Thoracic aorta (tissue), 2 donors: Measurements from ENCODE around the gene GRAMD4. TPM values are rescaled to one million over a fixed set of nuclear protein-coding genes. Genes with fewer than 3 reads are reported as not detected.

Experiments
- ATAC-seq: fragments of 150-250 bp; one replicate; pipeline ENCODE4 v1.8.0; 2017; ENCODE audit warnings: low read depth; ENCODE audit not compliant: insufficient number of reproducible peaks, low FRiP score
- DNase-seq: peaks from one replicate; pipeline ENCODE4 v3.0.0-alpha.2; 2020; ENCODE audit warnings: low spot score
- H3K27ac ChIP-seq, 2 donors: fragments of 200-600 bp; sonication (generic); 1 replicate in 1 of 2; 2 replicates in 1 of 2; pipeline ENCODE4 v1.5.1; 2016; ENCODE audit warnings: mild to moderate bottlenecking in 2 of 2, moderate library complexity in 2 of 2
- H3K27me3 ChIP-seq: fragments of 200-600 bp; sonication (generic); replicated peaks from 2 replicates; pipeline ENCODE4 v1.6.0; 2016; ENCODE audit warnings: mild to moderate bottlenecking; ENCODE audit not compliant: insufficient read depth
- H3K36me3 ChIP-seq: fragments of 200-600 bp; sonication (generic); one replicate; pipeline ENCODE4 v1.5.1; 2016
- H3K4me1 ChIP-seq, 2 donors: fragments of 200-600 bp; sonication (generic); 1 replicate in 1 of 2; 2 replicates in 1 of 2; pipeline versions ENCODE4 v1.5.1 to v1.6.0; 2016; ENCODE audit warnings: low read depth in 2 of 2, mild to moderate bottlenecking in 1 of 2; ENCODE audit not compliant: control insufficient read depth in 1 of 2
- H3K4me3 ChIP-seq: fragments of 200-600 bp; sonication (generic); 2 replicates; pipeline ENCODE4 v1.5.1; 2016; ENCODE audit warnings: mild to moderate bottlenecking
- H3K9me3 ChIP-seq: fragments of 200-600 bp; sonication (generic); 2 replicates; pipeline ENCODE4 v1.5.1; 2016
- CTCF ChIP-seq: fragments of 200-600 bp; sonication (generic); IDR thresholded peaks from one replicate; pipeline ENCODE4 v1.5.1; 2019; ENCODE audit warnings: antibody characterized with exemption
- total RNA-seq, 2 donors: library from RNA; depleted of rRNA; stranded (reverse); fragments of >200 nt; gene quantifications; one replicate each; pipeline versions ENCODE4 v1.1.0 to v1.2.3, GENCODE V29; 2016

GRAMD4 gene
- total RNA-seq, 2 donors from 2014 or later, result 16.2 to 56.5 TPM

GRCh38 chr22:46693634-46694415 lies 73.6 kb downstream of the GRAMD4 start:
- no peaks in the 10 kb centered on the region for H3K27me3 ChIP-seq
- H3K27ac ChIP-seq, result no peak overlapping the region
- TF ChIP-seq CTCF, result no peak
- DNase-seq, result no peak
- H3K4me3 ChIP-seq, result no peak overlapping the region
- no peak for ATAC-seq
- H3K4me1 ChIP-seq, result no peaks in the 10 kb centered on the region
- no peaks in the 10 kb centered on the region for H3K9me3 ChIP-seq
- peaks cover 64% of the 10 kb centered on the region for H3K36me3 ChIP-seq

GRCh38 chr22:46694416-46695170 lies 74.4 kb downstream of the GRAMD4 start:
- H3K9me3 ChIP-seq, result no peaks in the 10 kb centered on the region
- no peak for TF ChIP-seq CTCF
- H3K27ac ChIP-seq, result no peak overlapping the region
- peaks cover 64% of the 10 kb centered on the region for H3K36me3 ChIP-seq
- H3K27me3 ChIP-seq, result no peaks in the 10 kb centered on the region
- H3K4me1 ChIP-seq, result no peaks in the 10 kb centered on the region
- H3K4me3 ChIP-seq, result no peak overlapping the region
- DNase-seq, result no peak
- no peak for ATAC-seq

GRCh38 chr22:46695346-46696228 lies 75.4 kb downstream of the GRAMD4 start:
- Histone ChIP-seq H3K4me1 (no peaks in the 10 kb centered on the region), H3K27me3 (no peaks in the 10 kb centered on the region), H3K36me3 (peaks cover 61% of the 10 kb centered on the region), H3K27ac (no peak overlapping the region), H3K4me3 (no peak overlapping the region), H3K9me3 (no peaks in the 10 kb centered on the region)
- no peak for ATAC-seq
- no peak for DNase-seq
- no peak for TF ChIP-seq CTCF

GRCh38 chr22:46696229-46696518 lies 76.0 kb downstream of the GRAMD4 start:
- Histone ChIP-seq H3K4me3 (no peak overlapping the region), H3K9me3 (no peaks in the 10 kb centered on the region), H3K36me3 (peaks cover 63% of the 10 kb centered on the region), H3K27ac (no peak overlapping the region), H3K27me3 (no peaks in the 10 kb centered on the region), H3K4me1 (no peaks in the 10 kb centered on the region)
- TF ChIP-seq CTCF, result no peak
- ATAC-seq (no peak), DNase-seq (no peak)

- H3K4me1 ChIP-seq, result no peaks in the 10 kb centered on the region
- no peak overlapping the region for H3K27ac ChIP-seq
- H3K36me3 ChIP-seq, result peaks cover 64% of the 10 kb centered on the region
- no peak overlapping the region for H3K4me3 ChIP-seq
- ATAC-seq (no peak), DNase-seq (no peak)
- H3K27me3 ChIP-seq, result no peaks in the 10 kb centered on the region
- no peak for TF ChIP-seq CTCF
- no peaks in the 10 kb centered on the region for H3K9me3 ChIP-seq
These were observed 76.4 kb downstream of the GRAMD4 start for GRCh38 chr22:46696614-46697013.
